Stimulated activated CD4-positive, alpha-beta T cell treated with anti-CD3 and anti-CD28 coated beads, TNF-alpha, amount 100 ng/mL, for 24 hours (primary cell): ENCODE data around the gene CKAP4.
A peak's percentile ranks its signal among the peaks of the same experiment; 100 is the strongest.
"Not testable (repeated sequence)": the region's sequence is repeated elsewhere in the genome, so short reads cannot be mapped to it uniquely, and the experiment has no call there.

ENCODE experiments used
- DNase-seq, 3 experiments: peaks; one replicate each; pipeline ENCODE4 v3.0.0-alpha.2; 2020; ENCODE audit warnings: low read depth in 3 of 3

Gene CKAP4, protein sequence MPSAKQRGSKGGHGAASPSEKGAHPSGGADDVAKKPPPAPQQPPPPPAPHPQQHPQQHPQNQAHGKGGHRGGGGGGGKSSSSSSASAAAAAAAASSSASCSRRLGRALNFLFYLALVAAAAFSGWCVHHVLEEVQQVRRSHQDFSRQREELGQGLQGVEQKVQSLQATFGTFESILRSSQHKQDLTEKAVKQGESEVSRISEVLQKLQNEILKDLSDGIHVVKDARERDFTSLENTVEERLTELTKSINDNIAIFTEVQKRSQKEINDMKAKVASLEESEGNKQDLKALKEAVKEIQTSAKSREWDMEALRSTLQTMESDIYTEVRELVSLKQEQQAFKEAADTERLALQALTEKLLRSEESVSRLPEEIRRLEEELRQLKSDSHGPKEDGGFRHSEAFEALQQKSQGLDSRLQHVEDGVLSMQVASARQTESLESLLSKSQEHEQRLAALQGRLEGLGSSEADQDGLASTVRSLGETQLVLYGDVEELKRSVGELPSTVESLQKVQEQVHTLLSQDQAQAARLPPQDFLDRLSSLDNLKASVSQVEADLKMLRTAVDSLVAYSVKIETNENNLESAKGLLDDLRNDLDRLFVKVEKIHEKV

DNA sequence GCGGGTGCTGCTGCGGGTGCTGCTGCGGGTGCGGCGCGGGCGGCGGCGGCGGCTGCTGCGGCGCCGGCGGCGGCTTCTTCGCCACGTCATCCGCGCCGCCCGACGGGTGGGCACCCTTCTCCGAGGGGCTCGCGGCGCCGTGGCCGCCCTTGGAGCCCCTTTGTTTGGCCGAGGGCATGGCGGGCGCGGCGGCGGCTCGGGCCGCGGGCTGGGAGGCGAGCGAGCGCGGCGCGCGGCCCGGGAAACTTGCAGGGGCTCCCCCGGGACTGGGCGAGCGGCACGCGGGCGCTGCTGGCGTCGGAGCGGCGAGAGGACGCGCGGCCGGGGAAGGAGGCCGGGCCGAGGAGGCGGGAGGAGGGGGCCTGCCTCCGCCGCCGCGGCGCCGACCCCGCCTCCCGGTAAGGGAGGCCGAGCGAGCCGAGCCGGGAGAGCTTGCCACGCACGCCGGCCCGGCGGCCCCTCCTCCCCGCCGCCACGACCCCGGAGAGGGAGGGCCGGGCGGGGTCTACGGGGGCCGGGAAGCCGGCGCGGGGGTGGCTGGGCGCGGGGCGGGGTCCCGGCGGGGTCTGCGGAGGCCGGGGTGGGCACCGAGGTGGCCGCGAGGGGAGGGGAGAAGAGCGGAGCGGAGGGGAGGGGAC is at the start of gene CKAP4:
Gene CKAP4, minus strand, starts transcription at position 347 of the 638 bp plus-strand sequence. Its CDS starts 169 bp downstream, at position 178.
- peak in 1 of 3 experiments; percentile 56 for DNase-seq

DNA sequence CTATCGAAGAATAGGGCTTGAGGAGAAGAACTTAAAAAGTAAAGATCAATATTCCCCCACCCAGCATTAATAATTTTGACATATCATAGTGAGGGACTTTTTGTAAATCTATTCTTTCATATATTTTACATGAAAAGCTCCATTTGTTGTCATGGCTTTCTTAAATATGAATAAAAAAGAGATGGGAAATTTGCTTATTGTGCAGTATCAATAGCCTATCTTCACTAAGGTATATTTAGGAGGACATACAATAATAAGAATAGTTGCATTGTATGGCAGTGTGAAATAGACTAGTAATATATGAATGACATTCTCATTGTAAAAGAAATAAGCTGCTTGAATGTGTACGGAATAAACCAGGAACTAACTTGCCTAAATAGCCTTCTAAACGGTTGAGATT is 49.3 kb upstream of the CKAP4 start:
- DNase-seq: no peak

DNA sequence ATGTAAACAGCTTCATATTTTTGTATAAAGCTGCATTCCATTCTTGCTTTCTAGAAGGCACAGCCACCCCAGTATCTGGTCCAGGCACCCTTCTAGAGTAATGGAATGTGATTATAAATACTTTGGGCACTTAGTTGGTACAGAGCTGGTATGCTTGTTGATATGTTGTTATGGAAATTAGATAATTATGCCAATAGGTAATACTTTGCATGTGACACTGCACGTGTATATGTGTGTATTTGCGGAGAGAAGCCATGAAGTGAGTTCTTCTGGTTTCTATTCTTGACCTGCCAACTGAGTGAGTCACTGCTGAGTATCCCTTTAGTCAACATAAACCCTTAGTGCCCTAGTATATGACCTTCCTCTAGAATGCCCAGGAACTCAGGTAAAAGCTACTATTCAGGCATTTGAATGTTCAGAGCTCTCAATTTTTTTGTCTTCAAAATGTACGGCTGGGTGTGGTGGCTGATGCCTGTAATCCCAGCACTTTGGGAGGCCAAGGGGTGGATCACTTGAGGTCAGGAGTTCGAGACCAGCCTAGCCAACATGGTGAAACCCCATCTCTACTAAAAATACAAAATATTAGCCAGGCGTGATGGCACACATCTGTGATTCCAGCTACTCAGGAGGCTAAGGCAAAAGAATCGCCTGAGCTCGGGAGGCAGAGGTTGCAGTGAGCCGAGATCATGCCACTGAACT is 48.5 kb upstream of the CKAP4 start:
- DNase-seq: no peak

DNA sequence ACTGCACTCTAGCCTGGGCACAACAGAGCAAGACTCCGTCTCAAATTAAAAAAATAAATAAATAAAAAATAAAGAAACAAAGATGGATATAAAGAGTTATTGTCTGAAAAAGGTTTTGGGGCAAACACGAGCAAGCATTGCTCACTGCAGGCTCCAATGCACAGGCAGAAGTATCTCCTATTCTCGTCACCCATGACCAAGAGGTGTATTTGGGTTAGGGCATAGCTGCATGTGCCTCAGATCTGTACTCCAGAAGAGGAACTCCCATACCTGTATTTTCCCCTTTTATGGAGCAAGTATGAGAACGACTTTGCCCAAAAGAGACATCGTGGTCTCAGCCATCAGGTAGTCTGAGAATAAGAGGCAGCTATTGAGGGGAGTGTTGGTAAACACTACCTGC is 44.5 kb upstream of the CKAP4 start:
- DNase-seq: no peak

DNA sequence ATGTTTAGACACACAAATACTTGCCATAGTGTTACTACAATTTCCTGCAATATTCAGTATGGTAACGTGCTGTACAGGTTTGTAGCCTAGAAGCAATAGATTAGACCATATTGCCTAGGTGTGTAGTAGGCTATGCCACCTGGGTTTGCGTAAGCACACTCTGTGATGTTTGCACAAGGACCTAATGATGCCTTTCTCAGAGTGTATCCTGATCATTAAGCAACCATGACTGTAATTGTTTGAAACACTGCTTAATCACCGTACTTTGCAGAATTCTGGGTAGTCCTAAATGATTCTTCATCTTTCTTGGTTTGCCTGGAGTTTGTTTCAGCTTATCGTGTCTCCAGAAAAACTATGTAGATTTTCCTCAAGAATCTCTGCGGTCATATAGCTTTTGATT is 43.5 kb upstream of the CKAP4 start:
- DNase-seq: no peak

DNA sequence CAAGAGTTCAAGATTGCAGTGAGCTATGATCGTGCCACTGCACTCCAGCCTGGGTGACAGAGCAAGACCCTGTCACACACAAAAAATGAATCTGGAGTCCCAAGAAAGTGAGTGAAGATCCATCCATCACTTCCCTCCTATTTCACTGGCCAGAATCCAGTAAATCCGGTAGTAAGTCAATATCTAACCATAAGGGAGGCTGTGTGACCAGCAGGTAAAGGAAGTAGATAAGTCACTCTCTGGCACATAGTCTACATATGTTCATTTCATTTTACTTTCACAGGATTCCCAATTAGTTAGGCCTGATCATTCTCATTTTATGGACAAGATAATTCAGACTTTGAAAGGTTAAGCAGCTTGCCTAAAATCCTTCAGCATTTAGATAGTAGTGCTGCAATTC is 42.8 kb upstream of the CKAP4 start:
- no peak for DNase-seq

DNA sequence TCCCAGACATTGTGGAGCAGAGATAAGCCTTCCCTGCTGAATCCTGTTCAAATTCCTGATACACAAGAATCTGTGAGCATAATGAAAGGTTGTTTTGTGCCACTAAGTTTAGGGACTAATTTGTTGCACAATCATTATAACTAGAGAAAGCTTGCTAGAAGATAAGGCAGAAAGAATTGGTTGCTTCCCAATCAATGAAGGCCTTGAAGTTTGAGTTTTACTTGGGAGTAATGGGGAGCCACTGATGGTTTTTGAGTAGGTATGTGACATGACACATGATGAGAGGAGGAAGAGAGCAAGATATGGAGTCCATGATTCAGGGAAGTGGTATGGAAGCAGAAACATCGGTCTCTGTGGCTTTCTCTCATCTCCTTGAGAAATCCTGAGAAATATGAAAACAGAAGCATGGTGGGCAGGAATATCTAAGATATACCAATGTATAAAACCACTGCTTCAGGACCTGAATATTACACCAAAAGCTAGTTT is 41.4 kb upstream of the CKAP4 start:
- DNase-seq: no peak

DNA sequence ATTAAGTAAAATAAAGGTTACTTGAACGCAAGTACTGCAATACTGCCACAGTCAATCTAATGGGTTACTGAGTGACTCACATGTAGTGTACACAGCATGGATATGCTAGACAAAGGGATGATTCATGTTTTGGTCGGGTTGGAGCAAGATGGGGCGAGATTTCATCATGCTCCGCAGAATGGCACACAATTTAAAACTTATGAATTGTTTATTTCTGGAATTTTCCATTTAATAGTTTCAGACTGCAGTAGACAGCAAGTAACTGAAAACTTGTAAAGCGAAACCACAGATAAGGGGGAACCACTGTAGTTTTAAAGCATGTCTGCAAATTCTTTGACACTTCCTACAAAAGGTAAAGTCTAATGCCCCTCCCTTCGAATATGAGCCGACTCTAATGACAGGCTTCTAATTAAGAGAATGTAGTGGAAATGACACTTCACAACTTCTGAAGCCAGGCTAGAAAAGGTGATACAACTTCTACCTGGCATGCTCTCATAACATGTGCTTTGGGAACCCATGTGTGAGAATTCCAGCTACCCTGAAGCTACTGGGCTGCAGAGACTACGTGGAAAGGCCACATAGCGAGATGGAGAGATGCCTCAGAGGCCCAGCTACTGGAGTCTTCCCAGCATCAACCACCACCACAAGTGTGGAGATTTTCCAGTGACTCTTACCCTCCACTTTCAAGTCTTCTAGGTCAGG is 40.8 kb upstream of the CKAP4 start:
- peak in 2 of 3 experiments; percentile 13 to 25 for DNase-seq

DNA sequence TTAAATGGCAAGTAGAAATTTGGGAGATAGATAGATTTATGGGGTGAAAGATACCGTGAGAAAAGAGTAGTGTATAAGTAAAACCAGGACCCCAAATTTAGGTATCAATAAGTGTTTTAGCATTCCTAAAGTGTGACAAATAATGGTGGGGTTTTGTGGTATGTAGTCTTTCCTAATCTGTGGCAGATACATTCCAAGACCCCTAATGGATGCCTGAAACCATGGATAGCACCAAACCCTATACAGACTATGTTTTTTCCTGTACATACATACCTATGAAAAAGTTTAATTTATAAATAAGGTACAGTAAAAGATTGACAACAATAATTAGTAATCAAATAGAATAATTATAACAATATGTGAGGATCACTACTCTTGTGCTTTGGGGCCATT is 40.3 kb upstream of the CKAP4 start:
- no peak for DNase-seq

DNA sequence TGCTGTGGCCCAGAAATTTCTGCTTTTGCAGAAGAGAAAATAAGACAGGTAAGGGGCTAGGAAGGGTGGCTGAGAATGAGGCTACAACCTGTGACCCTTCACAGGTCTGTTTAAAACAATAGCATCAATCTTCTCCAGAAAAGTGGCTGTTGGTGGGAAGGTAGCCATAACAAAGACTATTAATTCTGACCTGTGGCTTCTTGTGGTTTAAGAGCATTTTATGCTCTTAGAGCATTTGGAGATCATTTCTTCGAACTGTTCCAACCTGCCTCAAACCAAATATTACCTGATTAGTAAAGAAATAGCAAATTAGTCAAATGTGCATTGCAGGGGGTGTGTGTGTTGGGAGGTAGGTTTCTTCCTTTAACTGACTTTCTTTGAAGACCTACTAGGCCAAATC is 39.5 kb upstream of the CKAP4 start:
- no peak for DNase-seq

DNA sequence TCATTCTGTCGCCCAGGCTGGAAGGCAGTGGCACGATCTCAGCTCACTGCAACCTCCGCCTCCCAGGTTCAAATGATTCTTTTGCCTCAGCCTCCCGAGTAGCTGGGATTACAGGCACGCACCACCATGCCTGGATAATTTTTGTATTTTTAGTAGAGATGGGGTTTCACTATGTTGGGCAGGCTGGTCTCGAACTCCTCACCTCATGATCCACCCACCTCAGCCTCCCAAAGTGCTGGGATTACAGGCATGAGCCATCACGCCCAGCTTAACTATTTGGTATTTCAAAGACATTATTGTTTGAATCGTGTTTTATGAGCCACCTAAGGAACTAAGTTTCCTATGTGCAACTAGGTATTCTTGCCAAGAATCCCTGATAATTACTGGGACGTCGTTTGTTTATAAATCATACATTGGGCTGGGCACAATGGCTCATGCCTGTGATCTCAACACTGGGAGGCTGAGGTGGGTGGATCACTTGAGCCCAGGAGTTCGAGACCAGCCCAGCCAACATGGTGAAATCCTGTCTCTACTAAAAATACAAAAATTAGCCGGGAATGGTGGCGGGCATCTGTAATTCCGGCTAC is 38.8 kb upstream of the CKAP4 start:
- DNase-seq: not testable (repeated sequence)

DNA sequence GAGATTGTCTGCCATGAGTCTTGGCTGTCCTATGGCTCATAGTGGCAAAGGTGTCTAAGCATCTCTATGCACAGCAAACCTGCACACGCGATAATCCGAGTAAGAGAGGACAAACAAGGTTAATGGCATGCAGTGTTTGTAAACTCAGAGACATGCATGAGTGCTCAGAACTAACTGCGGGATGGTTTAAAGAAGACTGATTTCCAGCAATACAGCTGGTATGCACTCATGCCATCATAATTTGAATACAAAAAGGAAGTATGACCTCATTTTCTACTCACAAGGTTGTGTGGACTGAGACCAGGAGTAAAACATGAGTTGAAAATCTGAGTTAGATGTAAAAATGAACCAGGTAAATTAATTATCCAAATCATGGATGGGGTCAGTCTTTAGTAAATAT is 38.2 kb upstream of the CKAP4 start:
- DNase-seq: no peak

DNA sequence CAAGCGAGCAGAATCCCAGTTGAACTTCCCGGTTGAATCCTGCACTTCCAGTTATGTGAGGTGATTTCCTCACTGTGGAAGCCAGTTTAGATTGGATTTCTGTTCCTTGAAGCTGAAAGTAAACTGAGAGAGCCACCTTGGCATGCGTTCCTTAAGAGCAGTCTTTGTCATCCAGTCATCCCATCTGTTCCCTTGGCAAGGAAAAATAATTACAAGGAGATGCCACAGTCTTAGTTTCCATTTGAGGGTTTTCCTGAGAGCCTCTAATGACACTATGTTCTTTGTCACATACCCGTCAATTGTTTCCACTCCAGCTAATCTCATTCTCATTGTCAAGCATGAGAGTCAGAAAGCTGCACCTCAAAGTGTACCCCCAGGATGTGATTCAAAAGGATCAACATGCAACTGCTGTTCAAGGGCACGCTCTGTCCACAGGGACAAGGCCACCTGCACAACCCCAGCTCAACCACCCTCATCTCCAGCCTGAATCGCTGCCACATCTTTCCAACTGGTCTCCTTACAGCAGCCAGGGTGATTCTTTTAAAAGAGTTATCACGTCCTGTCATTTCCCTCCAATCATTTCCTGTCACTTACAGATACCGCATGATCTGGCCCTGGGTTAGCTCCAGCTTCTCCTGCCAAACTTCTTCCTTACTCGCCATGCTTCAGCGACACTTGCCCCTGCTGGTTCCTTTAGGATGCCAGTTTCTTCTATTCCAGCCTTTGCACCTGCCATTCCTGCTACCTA is 36.7 kb upstream of the CKAP4 start:
- no peak for DNase-seq

DNA sequence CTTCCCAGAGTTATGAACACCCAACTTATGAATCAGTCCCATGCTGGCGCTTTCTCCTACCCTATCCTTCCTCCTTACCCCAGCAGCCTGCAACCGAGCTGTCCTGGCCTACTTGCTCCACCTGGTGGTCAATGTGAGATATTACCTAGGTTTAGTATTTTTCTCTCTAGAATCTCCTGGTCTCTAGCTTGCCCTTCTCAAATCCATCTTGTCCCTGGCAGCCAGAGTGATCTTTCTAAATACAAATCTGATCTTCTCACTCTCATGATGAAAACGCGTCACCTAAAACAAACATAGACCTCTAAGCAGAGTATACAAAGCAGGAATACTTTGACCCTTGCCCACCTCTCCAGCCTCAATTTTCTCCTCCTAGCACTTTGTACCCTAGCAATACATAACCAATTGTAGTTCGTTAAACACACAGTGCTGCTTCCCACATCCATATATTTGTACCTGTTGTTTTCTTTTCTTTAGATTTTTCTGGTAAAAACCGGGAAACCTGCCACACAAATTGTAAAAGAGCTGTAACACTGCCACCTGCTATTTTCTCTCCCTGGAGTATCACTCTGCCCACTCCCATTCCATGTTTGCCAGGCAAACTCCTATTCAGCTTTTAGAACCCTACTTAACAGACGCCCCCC is 34.8 kb upstream of the CKAP4 start:
- DNase-seq: peak in 2 of 3 experiments; percentile 19 to 20

DNA sequence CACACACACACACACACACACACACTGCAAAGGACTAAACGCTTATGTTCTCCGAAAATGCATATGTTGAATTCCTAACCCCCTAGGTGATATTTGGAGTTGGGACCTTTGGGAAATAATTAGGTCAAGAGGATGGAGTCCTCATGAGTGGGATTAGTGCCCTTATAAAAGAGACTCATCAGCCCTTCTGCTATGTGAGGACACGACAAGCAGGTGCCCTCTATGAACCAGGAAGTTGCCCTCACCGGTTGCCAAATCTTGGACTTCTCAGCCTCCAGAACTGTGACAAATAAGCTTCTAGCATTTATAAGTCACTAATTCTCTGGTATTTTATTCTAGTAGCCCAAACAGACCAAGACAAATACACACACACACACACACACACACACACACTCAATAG is 34.0 kb upstream of the CKAP4 start:
- no peak for DNase-seq

DNA sequence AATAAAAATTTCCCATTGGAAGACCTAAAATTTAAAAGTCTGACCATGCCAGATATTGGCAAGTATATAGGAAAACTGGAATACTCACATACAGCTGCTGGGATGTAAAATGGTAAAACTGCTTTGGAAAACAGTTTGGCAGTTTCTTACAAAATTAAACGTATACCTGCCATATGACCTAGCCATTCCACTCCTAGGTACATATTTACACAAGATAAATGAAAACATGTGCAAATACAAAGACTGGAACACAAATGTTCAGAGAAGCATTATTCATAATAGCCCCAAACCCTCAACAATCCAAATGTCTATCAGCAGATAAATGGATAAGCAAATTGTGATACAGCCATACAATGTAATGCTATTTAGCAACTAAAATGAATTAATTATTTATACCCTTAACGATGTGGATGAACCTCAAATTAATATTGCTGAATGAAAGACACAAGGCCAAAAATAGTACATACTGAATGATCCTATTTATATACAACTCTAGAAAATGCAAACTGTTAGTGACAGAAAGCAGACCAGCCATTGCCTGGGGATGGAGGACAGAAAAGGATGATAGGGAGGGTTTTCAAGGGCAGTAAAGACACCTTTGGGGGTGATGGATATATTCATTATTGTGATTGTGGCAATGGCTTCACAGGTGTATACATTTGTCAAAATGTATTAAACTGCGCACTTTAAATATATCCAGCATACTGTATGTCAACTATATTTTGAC is 33.4 kb upstream of the CKAP4 start:
- no peak for DNase-seq

DNA sequence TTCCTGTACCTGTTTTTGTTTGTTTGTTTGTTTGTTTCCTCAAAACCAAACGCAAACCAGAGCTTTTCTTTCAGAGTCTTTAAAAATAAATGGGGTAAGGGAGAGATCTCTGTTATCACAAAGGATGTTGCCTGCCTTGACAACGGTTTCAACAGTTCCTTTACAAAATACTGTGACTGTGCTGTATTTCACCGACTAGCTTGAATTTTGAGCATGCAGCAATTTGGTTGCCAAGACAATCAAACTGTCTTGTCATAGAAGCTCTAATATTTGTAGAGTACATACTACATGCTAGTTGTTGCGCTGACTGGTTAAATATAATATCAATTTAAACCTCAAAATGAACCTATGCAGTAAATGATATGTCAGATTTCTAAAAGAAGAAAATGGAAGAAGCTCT is 32.3 kb upstream of the CKAP4 start:
- no peak for DNase-seq

DNA sequence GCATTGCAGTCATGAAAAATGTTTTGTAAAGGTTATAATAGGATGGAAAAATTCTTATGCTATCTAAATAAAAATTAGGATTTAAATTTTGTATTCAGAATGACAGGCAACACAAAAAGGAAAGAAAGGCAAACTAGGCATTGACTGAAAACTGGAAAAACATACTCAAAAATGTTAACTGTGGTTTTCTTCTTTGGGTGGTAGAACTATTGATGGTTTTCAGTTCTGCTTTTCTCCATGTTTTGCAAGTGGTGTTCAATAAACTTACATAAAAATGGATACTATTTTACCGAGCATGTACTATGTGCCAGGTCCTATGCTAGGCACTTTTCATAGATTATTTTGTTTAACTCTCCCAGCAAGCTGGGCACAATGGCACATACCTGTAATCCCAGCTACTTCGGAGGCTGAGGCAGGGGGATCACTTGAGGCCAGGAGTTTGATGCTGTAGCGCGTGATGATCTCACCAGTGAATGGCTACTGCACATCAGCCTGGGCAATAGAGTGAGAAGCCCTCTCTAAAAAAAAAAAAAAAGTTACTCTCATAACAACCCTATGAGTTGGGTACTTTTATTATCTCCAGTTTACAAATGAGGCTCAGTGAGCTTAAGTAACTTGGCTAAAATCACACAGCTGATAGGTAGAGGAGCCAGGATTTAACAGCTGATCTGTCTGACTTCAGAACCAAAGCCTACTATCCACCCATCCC is 28.4 kb upstream of the CKAP4 start:
- no peak for DNase-seq

DNA sequence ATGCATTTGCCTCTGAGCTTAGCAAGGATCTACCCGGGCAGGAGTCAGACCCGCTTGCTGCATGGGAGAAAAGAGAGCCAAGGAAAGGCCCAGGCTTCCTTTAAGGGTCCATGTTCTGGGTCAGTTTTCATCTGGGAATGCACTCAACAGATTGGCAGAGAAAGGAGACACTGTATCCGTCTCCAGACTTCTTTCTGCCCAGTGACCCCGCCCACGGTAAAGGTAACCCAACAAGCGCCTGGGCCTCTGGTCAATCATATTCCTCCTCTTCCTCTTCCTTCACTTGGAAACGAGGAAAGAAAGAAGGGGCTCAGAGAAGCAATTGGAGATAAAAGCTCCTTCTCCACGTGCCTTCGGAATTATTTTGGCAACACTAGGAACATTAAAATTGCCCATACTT is 27.6 kb upstream of the CKAP4 start:
- no peak for DNase-seq
